Erythroblast (primary cell): ENCODE data around the gene TMEM181.

Source experiments
- GATA1 ChIP-seq: IDR thresholded peaks from 2 replicates; pipeline ENCODE4 v1.6.1; 2011; ENCODE audit warnings: low read depth, mild to moderate bottlenecking, control low read depth, low read length, moderate library complexity
- POLR2A ChIP-seq: IDR thresholded peaks from 2 replicates; pipeline ENCODE4 v1.6.1; 2011; ENCODE audit warnings: mild to moderate bottlenecking, low read length

GRCh38 chr6:158680015-158680414 lies 120.1 kb downstream of the TMEM181 start:
- no peak for TF ChIP-seq POLR2A
- no peak for TF ChIP-seq GATA1
